Measurements from ENCODE around the gene GADL1.

DNA sequence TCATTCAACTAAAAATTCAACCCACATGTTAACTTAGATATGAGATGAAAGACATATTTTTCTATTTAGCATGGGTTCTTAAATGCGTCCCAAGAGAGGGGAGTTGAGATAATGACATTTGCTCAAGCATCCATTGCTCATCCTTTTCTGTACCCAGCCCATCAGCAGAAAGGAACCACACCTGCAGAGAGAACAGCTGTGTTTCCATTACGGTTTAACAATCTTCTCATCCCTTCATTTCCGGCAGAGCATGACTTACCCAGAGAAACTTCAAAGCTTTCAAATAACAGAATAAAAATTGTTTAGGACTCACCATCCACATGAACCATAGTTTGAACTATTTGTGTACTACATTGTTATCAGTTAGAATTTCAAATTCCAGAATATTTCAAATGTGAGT lies 174.9 kb downstream of the GADL1 start:
- TF ChIP-seq, protein P1, sequence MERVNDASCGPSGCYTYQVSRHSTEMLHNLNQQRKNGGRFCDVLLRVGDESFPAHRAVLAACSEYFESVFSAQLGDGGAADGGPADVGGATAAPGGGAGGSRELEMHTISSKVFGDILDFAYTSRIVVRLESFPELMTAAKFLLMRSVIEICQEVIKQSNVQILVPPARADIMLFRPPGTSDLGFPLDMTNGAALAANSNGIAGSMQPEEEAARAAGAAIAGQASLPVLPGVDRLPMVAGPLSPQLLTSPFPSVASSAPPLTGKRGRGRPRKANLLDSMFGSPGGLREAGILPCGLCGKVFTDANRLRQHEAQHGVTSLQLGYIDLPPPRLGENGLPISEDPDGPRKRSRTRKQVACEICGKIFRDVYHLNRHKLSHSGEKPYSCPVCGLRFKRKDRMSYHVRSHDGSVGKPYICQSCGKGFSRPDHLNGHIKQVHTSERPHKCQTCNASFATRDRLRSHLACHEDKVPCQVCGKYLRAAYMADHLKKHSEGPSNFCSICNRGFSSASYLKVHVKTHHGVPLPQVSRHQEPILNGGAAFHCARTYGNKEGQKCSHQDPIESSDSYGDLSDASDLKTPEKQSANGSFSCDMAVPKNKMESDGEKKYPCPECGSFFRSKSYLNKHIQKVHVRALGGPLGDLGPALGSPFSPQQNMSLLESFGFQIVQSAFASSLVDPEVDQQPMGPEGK (CRISPR knock-in tag; IDR thresholded peaks at IDR 0.05; ENCODE audit: borderline replicate concordance) = no peak
- no peak for TF ChIP-seq ZNF70 (CRISPR knock-in tag; IDR thresholded peaks at IDR 0.05)

Data from SK-N-SH treated with all-trans-retinoic acid at 6 μM for 48 hours (cell line).